Measurements from ENCODE around the gene NEIL1. TPM values are rescaled to one million over a fixed set of nuclear protein-coding genes. Genes with fewer than 3 reads are reported as not detected.

The NEIL1 gene
- total RNA-seq, 1 donor, result 3.6 TPM

DNA sequence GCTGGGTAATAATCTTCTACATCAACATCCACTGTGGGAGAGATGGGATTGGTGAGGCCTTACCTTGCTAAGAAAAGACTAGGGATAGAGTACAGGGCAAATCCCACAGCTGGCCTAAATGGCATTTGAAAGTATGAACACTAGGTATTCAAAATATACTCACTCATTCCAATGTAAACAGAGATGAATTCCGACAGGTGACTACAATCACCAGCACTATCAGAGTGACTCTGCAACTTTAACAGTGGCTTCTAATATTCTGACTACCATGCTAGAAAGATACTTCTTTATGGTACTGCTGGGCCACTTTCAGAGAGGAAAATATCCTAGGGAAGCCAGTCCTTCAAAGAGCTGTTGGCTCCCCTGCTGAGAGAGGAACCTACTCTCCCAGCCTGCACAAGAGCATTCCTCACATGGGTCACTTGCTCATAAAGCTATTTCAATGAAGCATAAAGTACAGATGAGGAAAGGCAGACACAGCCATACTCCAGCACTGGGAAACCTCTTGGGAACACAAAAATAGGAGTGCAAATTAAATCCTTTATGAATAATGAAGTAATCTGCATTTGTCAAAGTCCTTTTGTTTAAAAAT lies 43.0 kb downstream of the NEIL1 start:
- no peaks in the 10 kb centered on the region for H4K20me1 ChIP-seq (ENCODE audit: insufficient read depth, low read length)
- H3K4me1 ChIP-seq (ENCODE audit: insufficient read depth, low read length), result no peaks in the 10 kb centered on the region
- no peak overlapping the region for H3K4me2 ChIP-seq (ENCODE audit: insufficient read depth, low read length)
- H3K27ac ChIP-seq (ENCODE audit: low read depth, low read length), result no peak overlapping the region
- no peak overlapping the region for H2AFZ ChIP-seq (ENCODE audit: low read length)
- no peaks in the 10 kb centered on the region for H3K9me3 ChIP-seq (ENCODE audit: low read depth, low read length)
- H3K79me2 ChIP-seq (ENCODE audit: insufficient read depth, low read length), result no peaks in the 10 kb centered on the region
- no peak overlapping the region for H3K4me3 ChIP-seq (ENCODE audit: insufficient read depth, low read length)
- no peaks in the 10 kb centered on the region for H3K27me3 ChIP-seq (ENCODE audit: insufficient read depth, low read length)
- TF ChIP-seq, protein P1, sequence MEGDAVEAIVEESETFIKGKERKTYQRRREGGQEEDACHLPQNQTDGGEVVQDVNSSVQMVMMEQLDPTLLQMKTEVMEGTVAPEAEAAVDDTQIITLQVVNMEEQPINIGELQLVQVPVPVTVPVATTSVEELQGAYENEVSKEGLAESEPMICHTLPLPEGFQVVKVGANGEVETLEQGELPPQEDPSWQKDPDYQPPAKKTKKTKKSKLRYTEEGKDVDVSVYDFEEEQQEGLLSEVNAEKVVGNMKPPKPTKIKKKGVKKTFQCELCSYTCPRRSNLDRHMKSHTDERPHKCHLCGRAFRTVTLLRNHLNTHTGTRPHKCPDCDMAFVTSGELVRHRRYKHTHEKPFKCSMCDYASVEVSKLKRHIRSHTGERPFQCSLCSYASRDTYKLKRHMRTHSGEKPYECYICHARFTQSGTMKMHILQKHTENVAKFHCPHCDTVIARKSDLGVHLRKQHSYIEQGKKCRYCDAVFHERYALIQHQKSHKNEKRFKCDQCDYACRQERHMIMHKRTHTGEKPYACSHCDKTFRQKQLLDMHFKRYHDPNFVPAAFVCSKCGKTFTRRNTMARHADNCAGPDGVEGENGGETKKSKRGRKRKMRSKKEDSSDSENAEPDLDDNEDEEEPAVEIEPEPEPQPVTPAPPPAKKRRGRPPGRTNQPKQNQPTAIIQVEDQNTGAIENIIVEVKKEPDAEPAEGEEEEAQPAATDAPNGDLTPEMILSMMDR (IDR thresholded peaks at IDR 0.05; ENCODE audit: extremely low read depth, low read depth, low read length), result no peak
- no peak for DNase-seq (ENCODE audit: insufficient read length, low spot score, missing footprints)
- peaks cover 74% of the 10 kb centered on the region for H3K36me3 ChIP-seq (ENCODE audit: insufficient read depth, low read length)

DNA sequence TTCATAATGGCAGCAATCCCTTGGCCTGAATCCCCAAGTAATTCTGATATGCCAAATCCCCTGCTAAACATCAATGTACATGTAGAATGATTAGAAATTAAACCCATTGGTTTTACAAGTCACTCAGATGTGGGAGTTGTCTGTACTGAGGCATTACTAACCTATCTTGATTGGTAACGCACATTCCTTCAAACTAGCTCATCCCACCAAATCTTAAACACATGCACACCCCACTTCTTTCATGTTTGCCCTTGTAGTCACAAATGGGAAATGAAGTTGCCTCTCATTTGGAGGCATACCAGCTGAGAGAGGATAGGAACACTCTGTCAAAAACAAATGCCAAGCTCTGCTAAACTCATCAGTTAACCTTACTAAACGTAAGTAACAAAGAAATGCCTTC lies 50.7 kb downstream of the NEIL1 start:
- peaks cover 2% of the 10 kb centered on the region for H3K79me2 ChIP-seq (ENCODE audit: insufficient read depth, low read length)
- TF ChIP-seq, protein P1 (IDR thresholded peaks at IDR 0.05; ENCODE audit: extremely low read depth, low read depth, low read length), result no peak
- no peak for DNase-seq (ENCODE audit: insufficient read length, low spot score, missing footprints)
- H3K27ac ChIP-seq (ENCODE audit: low read depth, low read length), result no peak overlapping the region
- peaks cover 74% of the 10 kb centered on the region for H3K36me3 ChIP-seq (ENCODE audit: insufficient read depth, low read length)
- H3K9me3 ChIP-seq (ENCODE audit: low read depth, low read length), result no peaks in the 10 kb centered on the region
- no peak overlapping the region for H3K4me3 ChIP-seq (ENCODE audit: insufficient read depth, low read length)
- H2AFZ ChIP-seq (ENCODE audit: low read length), result no peak overlapping the region
- peaks cover 2% of the 10 kb centered on the region for H4K20me1 ChIP-seq (ENCODE audit: insufficient read depth, low read length)
- no peaks in the 10 kb centered on the region for H3K27me3 ChIP-seq (ENCODE audit: insufficient read depth, low read length)
- no peaks in the 10 kb centered on the region for H3K4me1 ChIP-seq (ENCODE audit: insufficient read depth, low read length)
- no peak overlapping the region for H3K4me2 ChIP-seq (ENCODE audit: insufficient read depth, low read length)

DNA sequence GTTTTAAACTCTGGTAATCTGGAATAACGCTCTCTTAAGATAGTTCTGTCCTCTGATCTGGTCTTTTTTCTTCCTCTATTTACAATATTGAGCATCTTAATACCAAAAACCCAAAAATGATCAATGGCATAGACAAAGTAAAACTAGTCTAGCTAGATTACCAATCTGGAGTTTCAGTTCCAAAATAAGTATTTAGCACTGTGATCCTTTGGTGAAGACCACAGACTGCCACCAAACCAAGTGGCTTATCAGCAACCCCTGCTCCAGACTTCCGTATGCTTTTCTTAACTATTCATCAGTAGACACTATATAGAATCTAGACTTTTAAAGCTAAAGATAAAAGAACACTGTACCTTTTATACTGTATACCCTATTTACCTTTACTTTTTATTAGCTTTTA lies 57.1 kb downstream of the NEIL1 start:
- no peak overlapping the region for H3K4me2 ChIP-seq (ENCODE audit: insufficient read depth, low read length)
- peaks cover 74% of the 10 kb centered on the region for H3K36me3 ChIP-seq (ENCODE audit: insufficient read depth, low read length)
- DNase-seq (ENCODE audit: insufficient read length, low spot score, missing footprints), result no peak

More for the DNA sequence above, 57.1 kb downstream of the NEIL1 start:
- Histone ChIP-seq H3K79me2 (ENCODE audit: insufficient read depth, low read length) (no peaks in the 10 kb centered on the region), H3K9me3 (ENCODE audit: low read depth, low read length) (no peaks in the 10 kb centered on the region), H3K27me3 (ENCODE audit: insufficient read depth, low read length) (no peaks in the 10 kb centered on the region), H2AFZ (ENCODE audit: low read length) (no peak overlapping the region), H4K20me1 (ENCODE audit: insufficient read depth, low read length) (peaks cover 7% of the 10 kb centered on the region), H3K4me3 (ENCODE audit: insufficient read depth, low read length) (no peak overlapping the region), H3K4me1 (ENCODE audit: insufficient read depth, low read length) (no peaks in the 10 kb centered on the region), H3K27ac (ENCODE audit: low read depth, low read length) (no peak overlapping the region)
- TF ChIP-seq, protein P1 (IDR thresholded peaks at IDR 0.05; ENCODE audit: extremely low read depth, low read depth, low read length), result no peak

Other genes with a start within 250 kb of the NEIL1 start
- gene C15orf39, start 145.2 kb upstream of the NEIL1 start, total RNA-seq, result 4.7 and 6.5 TPM in 2 replicates
- not detected in 2 replicates for gene GOLGA6C, start 88.7 kb upstream of the NEIL1 start, total RNA-seq
- not detected in 2 replicates for gene GOLGA6D, start 64.2 kb upstream of the NEIL1 start, total RNA-seq
- 67.2 and 68.4 TPM in 2 replicates for gene COMMD4, start 11.0 kb upstream of the NEIL1 start, total RNA-seq
- 123 and 142 TPM in 2 replicates for gene MAN2C1, start 21.6 kb downstream of the NEIL1 start, total RNA-seq
- gene SIN3A, start 104.7 kb downstream of the NEIL1 start, total RNA-seq, result 34.5 and 36.2 TPM in 2 replicates
- 23.9 and 24.2 TPM in 2 replicates for gene PTPN9, start 232.3 kb downstream of the NEIL1 start, total RNA-seq

Data from osteoblast (primary cell).